Spinal cord (tissue), 10 donors: ENCODE measurements around the gene PBRM1. TPM values are rescaled to one million over a fixed set of nuclear protein-coding genes. Genes with fewer than 3 reads are reported as not detected.

ENCODE experiments used
- DNase-seq, 6 donors: peaks; one replicate each; pipeline versions ENCODE4 v3.0.0 to v3.0.0-alpha.2; 2013 to 2015; ENCODE audit warnings: low spot score in 6 of 6, low read depth in 4 of 6
- H3K27ac ChIP-seq: one replicate; pipeline ENCODE4 v1.5.1; 2013; ENCODE audit warnings: low read depth, low read length, control low read depth
- H3K27me3 ChIP-seq: one replicate; pipeline ENCODE4 v1.6.1; 2013; ENCODE audit warnings: low read length; ENCODE audit not compliant: control insufficient read depth, insufficient read depth
- H3K36me3 ChIP-seq: one replicate; pipeline ENCODE4 v1.6.1; 2013; ENCODE audit warnings: low read length; ENCODE audit not compliant: control insufficient read depth, insufficient read depth
- H3K4me1 ChIP-seq: one replicate; pipeline ENCODE4 v1.6.1; 2013; ENCODE audit warnings: low read length; ENCODE audit not compliant: control insufficient read depth, insufficient read depth
- H3K4me3 ChIP-seq: one replicate; pipeline ENCODE4 v1.5.1; 2013; ENCODE audit warnings: low read depth, low read length, control low read depth
- H3K9me3 ChIP-seq: one replicate; pipeline ENCODE4 v1.6.1; 2013; ENCODE audit warnings: low read length; ENCODE audit not compliant: control insufficient read depth, insufficient read depth
- WGBS: methylation state at CpG from one replicate; pipeline ENCODE4 v1.1.5; 2013; ENCODE audit warnings: missing lambda C conversion rate; ENCODE audit not compliant: insufficient coverage; 5-methylcytosine and 5-hydroxymethylcytosine counted together
- polyA plus RNA-seq, 2 donors: library from polyadenylated mRNA; unstranded; fragments of 120-200 nt; gene quantifications; one replicate each; pipeline ENCODE4 v1.2.1, GENCODE V29; 2013; ENCODE audit not compliant: insufficient read length in 2 of 2
- total RNA-seq, 2 donors: library from RNA; depleted of rRNA in 1 of 2; stranded (reverse); fragments of 120-200 nt in 1 of 2; fragments of >200 nt in 1 of 2; gene quantifications; one replicate each; pipeline versions ENCODE4 v1.2.3 to v1.2.4, GENCODE V29; 2013 to 2014
- donor health status: healthy.

PBRM1 gene
- total and polyA plus RNA-seq, 4 donors: 35.9 to 105 (median 59.4) TPM

- H3K27me3 ChIP-seq: no peaks in the 10 kb centered on the region
- WGBS: no CpG with 5 or more reads among the region's 2 CpGs
- H3K4me1 ChIP-seq: peaks cover 20% of the 10 kb centered on the region
- H3K36me3 ChIP-seq: peaks cover 5% of the 10 kb centered on the region
- H3K9me3 ChIP-seq: no peaks in the 10 kb centered on the region
- no peak overlapping the region for H3K4me3 ChIP-seq
- no peak overlapping the region for H3K27ac ChIP-seq
- no peak for DNase-seq
Observed at GRCh38 chr3:52541050-52541449, 144.7 kb downstream of the PBRM1 start.

- Histone ChIP-seq H3K4me1 (peaks cover 37% of the 10 kb centered on the region), H3K27ac (no peak overlapping the region), H3K9me3 (no peaks in the 10 kb centered on the region), H3K36me3 (peaks cover 12% of the 10 kb centered on the region), H3K27me3 (no peaks in the 10 kb centered on the region), H3K4me3 (no peak overlapping the region)
- no peak for DNase-seq
- 92% methylated on average over 5 of the region's 5 CpGs for WGBS
Observed at GRCh38 chr3:52539010-52539653, 146.6 kb downstream of the PBRM1 start.

DNA sequence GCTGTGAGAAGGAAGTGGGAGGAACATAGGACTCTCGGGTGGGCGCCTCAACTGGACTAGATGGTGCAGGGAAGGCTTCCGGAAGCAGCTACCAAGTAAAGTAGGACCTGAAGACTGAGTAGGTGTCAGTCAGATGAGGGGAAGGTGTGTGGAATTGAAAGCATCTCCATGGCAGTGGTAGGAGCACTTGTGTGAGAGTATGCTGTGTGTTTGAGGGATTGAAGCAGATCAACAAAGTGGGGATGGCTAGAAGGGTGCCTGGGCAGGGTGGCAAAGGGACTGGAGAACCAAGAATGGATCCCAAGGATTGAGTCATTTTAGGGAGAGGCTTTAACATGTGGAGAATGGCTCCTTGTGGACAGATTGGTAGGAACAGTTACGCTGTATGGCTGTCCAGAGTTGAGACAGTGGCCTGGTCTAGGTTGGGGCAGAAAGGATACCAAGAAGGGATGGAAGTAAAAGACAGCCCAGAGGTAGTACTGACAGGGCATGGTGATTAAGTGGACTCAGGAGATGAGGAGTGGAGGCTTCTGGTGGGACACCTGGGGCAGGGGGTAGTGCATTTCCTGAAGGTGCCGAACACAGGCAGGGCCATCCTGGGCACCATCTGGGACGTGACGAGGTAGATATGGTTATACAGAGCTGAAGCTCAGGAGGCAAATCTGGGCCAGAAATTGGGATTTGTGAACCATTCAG lies 147.8 kb downstream of the PBRM1 start:
- H3K4me1 ChIP-seq: peaks cover 40% of the 10 kb centered on the region
- no peaks in the 10 kb centered on the region for H3K9me3 ChIP-seq
- H3K27ac ChIP-seq: no peak overlapping the region
- no peak for DNase-seq
- WGBS: 84% methylated on average over 5 of the region's 7 CpGs
- peaks cover 10% of the 10 kb centered on the region for H3K36me3 ChIP-seq
- no peaks in the 10 kb centered on the region for H3K27me3 ChIP-seq
- H3K4me3 ChIP-seq: peak overlapping the region; percentile 89

DNA sequence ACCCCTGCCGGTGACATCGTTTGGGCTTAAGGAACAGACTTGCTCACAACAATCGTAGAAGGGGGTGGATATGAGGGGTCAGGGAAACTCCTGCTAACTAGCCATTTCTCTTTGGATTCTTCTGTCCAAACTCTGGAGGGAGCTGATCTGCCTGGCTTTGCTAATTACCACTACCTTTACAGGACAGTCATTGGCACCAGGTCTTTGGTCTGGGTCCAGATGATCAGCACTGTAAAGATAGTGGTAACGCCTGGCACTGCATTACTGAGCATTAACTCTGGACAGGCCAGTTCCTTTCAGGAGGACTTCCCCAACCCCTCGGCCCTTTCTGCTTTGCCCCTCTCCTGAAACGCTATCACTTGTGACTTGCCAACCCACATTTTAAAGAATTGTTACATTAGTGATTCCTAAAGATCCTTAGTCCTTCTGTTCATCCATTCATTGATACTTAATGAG lies 148.5 kb downstream of the PBRM1 start:
- 19% methylated on average over 3 of the region's 6 CpGs for WGBS

DNA sequence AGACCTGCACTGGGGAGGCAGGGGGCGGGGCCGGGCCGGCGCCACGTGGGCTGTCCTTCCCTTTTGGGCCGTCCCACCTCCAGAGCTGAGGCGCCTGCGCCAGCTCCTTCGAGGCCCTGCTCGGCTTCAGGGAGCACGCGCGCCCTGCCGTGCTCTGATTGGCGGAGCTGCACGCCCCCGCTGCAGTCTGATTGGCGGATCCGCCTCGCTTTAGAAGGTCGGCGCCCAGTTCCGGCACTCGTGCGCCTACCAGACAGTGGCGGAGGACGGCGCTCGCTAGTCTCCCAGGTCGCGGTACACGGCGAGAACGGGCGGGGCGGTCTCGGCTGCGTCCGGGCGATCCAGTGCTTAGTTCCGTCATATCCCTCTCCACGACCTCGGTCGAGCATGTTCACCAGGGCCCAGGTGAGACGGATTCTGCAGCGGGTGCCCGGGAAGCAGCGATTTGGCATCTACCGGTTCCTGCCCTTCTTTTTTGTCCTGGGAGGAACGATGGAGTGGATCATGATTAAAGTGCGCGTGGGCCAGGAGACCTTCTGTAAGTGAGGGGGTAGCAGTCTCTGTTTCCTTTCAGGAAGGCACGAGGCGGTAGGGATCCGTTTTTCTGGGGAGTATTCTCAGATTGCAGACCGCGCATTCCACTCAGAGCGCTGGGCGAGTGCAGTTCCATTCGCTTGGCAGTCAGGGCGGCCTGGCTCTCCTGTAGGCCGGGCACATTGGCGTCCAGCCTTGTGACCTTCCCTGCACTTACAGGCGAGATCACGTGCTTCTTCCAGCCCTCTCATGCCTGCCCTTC lies 149.1 kb downstream of the PBRM1 start, which contains the start of gene UQCC5:
UQCC5 (plus strand) TSS at position 237 of the 796 bp plus-strand sequence; CDS start at position 388, 151 bp downstream.
- H3K36me3 ChIP-seq: peaks cover 10% of the 10 kb centered on the region
- WGBS: under 1% methylated on average over 65 of the region's 65 CpGs
- peak within 1 kb of the TSS; percentile 89 for H3K4me3 ChIP-seq
- H3K27me3 ChIP-seq: no peaks in the 10 kb centered on the region
- peak; percentile 92 to 99 (median 94) for DNase-seq
- H3K9me3 ChIP-seq: no peaks in the 10 kb centered on the region
- H3K4me1 ChIP-seq: peaks cover 53% of the 10 kb centered on the region
- peak within 1 kb of the TSS; percentile 67 for H3K27ac ChIP-seq

More for the DNA sequence above, 148.5 kb downstream of the PBRM1 start:
- Histone ChIP-seq H3K27ac (peak overlapping the region; percentile 67), H3K4me3 (peak overlapping the region; percentile 89), H3K36me3 (peaks cover 10% of the 10 kb centered on the region), H3K27me3 (no peaks in the 10 kb centered on the region), H3K9me3 (no peaks in the 10 kb centered on the region), H3K4me1 (peaks cover 47% of the 10 kb centered on the region)
- no peak for DNase-seq

GRCh38 chr3:52536112-52536368 lies 149.7 kb downstream of the PBRM1 start:
- Histone ChIP-seq H3K36me3 (peaks cover 12% of the 10 kb centered on the region), H3K4me1 (peaks cover 58% of the 10 kb centered on the region), H3K27me3 (no peaks in the 10 kb centered on the region), H3K4me3 (peak overlapping the region; percentile 33), H3K27ac (peak overlapping the region; percentile 65), H3K9me3 (no peaks in the 10 kb centered on the region)
- WGBS: 0% methylated on average over 5 of the region's 9 CpGs
- DNase-seq: no peak

DNA sequence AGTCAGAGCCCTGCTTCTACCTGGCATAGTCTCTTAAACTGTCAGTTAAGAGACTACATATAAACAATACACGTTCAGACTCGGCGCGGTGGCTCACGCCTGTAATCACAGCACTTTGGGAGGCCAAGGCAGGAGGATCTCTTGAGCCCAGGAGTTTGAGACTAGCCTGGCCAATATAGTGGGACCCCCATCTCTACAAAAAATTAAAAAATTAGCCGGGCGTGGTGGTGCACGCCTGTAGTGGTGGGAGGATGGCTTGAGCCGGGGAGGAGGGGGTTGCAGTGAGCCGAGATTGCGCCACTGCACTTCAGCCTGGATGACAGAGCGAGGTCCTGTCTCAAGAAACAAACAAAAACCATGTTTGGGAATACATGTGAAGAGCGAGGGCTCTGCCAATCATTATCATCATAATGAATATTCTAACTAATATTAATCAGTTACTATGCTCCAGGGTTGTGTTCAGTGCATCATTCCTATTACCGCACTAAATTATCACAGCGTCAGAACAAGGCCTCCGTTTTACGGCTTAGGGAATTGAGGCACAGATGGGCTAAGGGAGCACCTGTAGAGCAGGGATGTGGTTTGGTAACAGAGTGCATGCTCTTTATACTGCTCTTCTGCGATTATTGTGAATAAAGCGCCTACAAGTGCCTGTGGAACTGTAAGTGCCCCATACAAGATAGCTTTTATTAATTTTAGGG lies 150.2 kb downstream of the PBRM1 start:
- 90% methylated on average over 4 of the region's 19 CpGs for WGBS
- peak overlapping the region; percentile 33 for H3K4me3 ChIP-seq
- H3K9me3 ChIP-seq: no peaks in the 10 kb centered on the region
- no peak for DNase-seq
- peak overlapping the region; percentile 65 for H3K27ac ChIP-seq
- H3K4me1 ChIP-seq: peaks cover 62% of the 10 kb centered on the region
- no peaks in the 10 kb centered on the region for H3K27me3 ChIP-seq
- peaks cover 15% of the 10 kb centered on the region for H3K36me3 ChIP-seq

GRCh38 chr3:52534281-52535183 lies 151.2 kb downstream of the PBRM1 start:
- peak in 2 of 6 donors; percentile 33 to 49 for DNase-seq
- Histone ChIP-seq H3K9me3 (no peaks in the 10 kb centered on the region), H3K36me3 (peaks cover 20% of the 10 kb centered on the region), H3K4me1 (peaks cover 62% of the 10 kb centered on the region), H3K27me3 (no peaks in the 10 kb centered on the region), H3K27ac (peak overlapping the region; percentile 82), H3K4me3 (peak overlapping the region; percentile 50)
- 28% methylated on average over 57 of the region's 57 CpGs for WGBS
